K562 (cell line): Measurements from ENCODE around the gene PTBP3. TPM values are rescaled to one million over a fixed set of nuclear protein-coding genes. Genes with fewer than 3 reads are reported as not detected.

Experiments used
- ATAC-seq: fragments of 200-7000 bp; cut with Tn5 transposase; 3 replicates; pipeline ENCODE4 v1.9.1; 2020; ENCODE audit warnings: moderate library complexity
- BruUV-seq: library from RNA; stranded (reverse); fragments of 400-500 nt; replicated peaks from 2 replicates; lab custom pipeline; 2021; lab: Mats Ljungman, UMichigan
- CTCF ChIA-PET: fragments of 300-600 bp; formaldehyde crosslinking; extraction: SDS; loops from one replicate; lab custom pipeline; 2021; ENCODE audit warnings: low intra/inter-chr PET ratio; lab: Yijun Ruan, JAX
- POLR2A ChIA-PET: fragments of 300-600, 350-650 bp; sonication (Branson Sonifier 250); formaldehyde crosslinking; extraction: SDS; loops from one replicate; lab custom pipeline; 2021; ENCODE audit warnings: antibody characterized with exemption, inconsistent platforms; lab: Yijun Ruan, JAX
- DNase-seq, 4 experiments: peaks; one replicate each; pipeline versions ENCODE4 v3.0.0 to v3.0.0-alpha.2; 2011 to 2018; ENCODE audit warnings: low spot score in 3 of 4, mixed read lengths in 3 of 4; ENCODE audit errors: extremely low read depth in 1 of 4
- FAIRE-seq: peaks from 2 replicates; lab custom pipeline; 2011; peaks lifted over from hg19 to GRCh38; lab: Jason Lieb, UNC
- H2AFZ ChIP-seq: 2 replicates; pipeline ENCODE4 v1.6.0; 2011; ENCODE audit warnings: low read depth, low read length, control low read depth, inconsistent platforms
- H3K27ac ChIP-seq: fragments of 200-600 bp; 3 replicates; pipeline ENCODE4 v1.8.0; 2011; ENCODE audit warnings: low read depth, mild to moderate bottlenecking, control low read depth, inconsistent platforms, low read length, moderate library complexity, mixed read lengths; ENCODE audit errors: extremely low read depth
- H3K27me3 ChIP-seq, 2 experiments: fragments of 300-600 bp in 1 of 2; 2 replicates in 1 of 2; 3 replicates in 1 of 2; pipeline versions ENCODE4 v1.6.0 to v1.8.0; 2011; ENCODE audit warnings: inconsistent platforms in 2 of 2, low read length in 2 of 2, mild to moderate bottlenecking in 1 of 2, mixed read lengths in 1 of 2, moderate library complexity in 1 of 2; ENCODE audit not compliant: control insufficient read depth in 2 of 2, insufficient read depth in 2 of 2
- H3K36me3 ChIP-seq: fragments of 300-600 bp; 3 replicates; pipeline ENCODE4 v1.8.0; 2011; ENCODE audit warnings: mild to moderate bottlenecking, low read length, inconsistent platforms; ENCODE audit not compliant: control insufficient read depth, insufficient read depth
- H3K4me1 ChIP-seq, 2 experiments: fragments of 200-600 bp in 1 of 2; replicated peaks in 1 of 2; 2 replicates in 1 of 2; 3 replicates in 1 of 2; pipeline versions ENCODE4 v1.5.1 to v1.8.0; 2011; ENCODE audit warnings: inconsistent platforms in 2 of 2, low read length in 2 of 2, mild to moderate bottlenecking in 1 of 2, mixed read lengths in 1 of 2, moderate library complexity in 1 of 2; ENCODE audit not compliant: control insufficient read depth in 2 of 2, insufficient read depth in 2 of 2
- H3K4me2 ChIP-seq: 2 replicates; pipeline ENCODE4 v1.6.1; 2011; ENCODE audit warnings: low read length, control low read depth, inconsistent platforms, mixed read lengths; ENCODE audit not compliant: insufficient read depth
- H3K4me3 ChIP-seq: fragments of 200-600 bp; sonication (generic), shearing (Covaris generic); 2 replicates; pipeline ENCODE4 v1.5.1; 2016; ENCODE audit warnings: control low read depth, inconsistent platforms
- H3K79me2 ChIP-seq: fragments of 200-600 bp; 3 replicates; pipeline ENCODE4 v1.8.0; 2011; ENCODE audit warnings: low read length, inconsistent platforms; ENCODE audit not compliant: control insufficient read depth, insufficient read depth
- H3K9ac ChIP-seq, 2 experiments: 2 replicates each; pipeline versions ENCODE4 v1.6.0 to v1.6.1; 2011; ENCODE audit warnings: low read depth in 2 of 2, low read length in 2 of 2, control low read depth in 1 of 2, inconsistent platforms in 1 of 2, mild to moderate bottlenecking in 1 of 2, mixed read lengths in 1 of 2; ENCODE audit not compliant: insufficient read depth in 1 of 2
- H3K9me1 ChIP-seq: one replicate; pipeline ENCODE4 v1.6.0; 2011; ENCODE audit warnings: inconsistent platforms, mild to moderate bottlenecking, low read length, moderate library complexity; ENCODE audit not compliant: control insufficient read depth, insufficient read depth
- H3K9me3 ChIP-seq: replicated peaks from 2 replicates; pipeline ENCODE4 v1.5.1; 2011; ENCODE audit warnings: low read depth, low read length, inconsistent platforms; ENCODE audit not compliant: control insufficient read depth, insufficient read depth
- H4K20me1 ChIP-seq: replicated peaks from 2 replicates; pipeline ENCODE4 v1.6.1; 2011; ENCODE audit warnings: low read length, inconsistent platforms, mixed read lengths; ENCODE audit not compliant: control insufficient read depth, insufficient read depth
- CREB3L1 ChIP-seq: fragments of 450-650 bp; IDR thresholded peaks from 2 replicates; pipeline ENCODE4 v1.6.1; 2014; ENCODE audit warnings: low read depth, mild to moderate bottlenecking, moderate library complexity, borderline replicate concordance
- ETS1 ChIP-seq: conservative IDR thresholded peaks from 2 replicates; pipeline ENCODE4 v1.6.1; 2011; ENCODE audit warnings: low read depth, mild to moderate bottlenecking, low read length; ENCODE audit not compliant: control insufficient read depth
- HDGF ChIP-seq: fragments of 450-650 bp; IDR thresholded peaks from 2 replicates; pipeline ENCODE4 v1.6.1; 2016
- IRF9 ChIP-seq: fragments of 450-650 bp; IDR thresholded peaks from 2 replicates; pipeline ENCODE4 v1.6.1; 2016; ENCODE audit warnings: missing biosample characterization, missing genetic modification characterization
- MTF1 ChIP-seq: fragments of 250-450 bp; sonication (Bioruptor Pico); IDR thresholded peaks from 2 replicates; pipeline ENCODE4 v1.9.0; 2021; ENCODE audit warnings: moderate library complexity, mild to moderate bottlenecking, inconsistent platforms, borderline replicate concordance
- OTX1 ChIP-seq: fragments of 450-650 bp; formaldehyde crosslinking; IDR thresholded peaks from 2 replicates; pipeline ENCODE4 v1.4.0; 2022; ENCODE audit warnings: mild to moderate bottlenecking
- PRPF4 ChIP-seq: fragments of 200-400 bp; formaldehyde crosslinking; IDR thresholded peaks from one replicate; pipeline ENCODE4 v1.6.1; 2017; ENCODE audit warnings: low read length, low read depth, mild to moderate bottlenecking; ENCODE audit not compliant: insufficient read depth, poor library complexity, severe bottlenecking
- RNF219 ChIP-seq: fragments of 250-450 bp; sonication (Bioruptor Pico); IDR thresholded peaks from 2 replicates; pipeline ENCODE4 v1.5.0; 2022; ENCODE audit warnings: mild to moderate bottlenecking
- SLC30A9 ChIP-seq: fragments of 250-450 bp; sonication (Bioruptor Pico); IDR thresholded peaks from 2 replicates; pipeline ENCODE4 v1.8.0; 2022; ENCODE audit warnings: mild to moderate bottlenecking, moderate library complexity
- ZNF253 ChIP-seq: fragments of 250-450 bp; sonication (Bioruptor Pico); conservative IDR thresholded peaks from 2 replicates; pipeline ENCODE4 v1.6.1; 2021; ENCODE audit warnings: mild to moderate bottlenecking
- ZNF707 ChIP-seq: fragments of 250-450 bp; sonication (Bioruptor Pico); conservative IDR thresholded peaks from 2 replicates; pipeline ENCODE4 v1.8.0; 2022; ENCODE audit warnings: inconsistent platforms, mild to moderate bottlenecking, moderate library complexity
- ZNF764 ChIP-seq: fragments of 250-450 bp; sonication (Bioruptor Pico); IDR thresholded peaks from 2 replicates; pipeline ENCODE4 v1.4.0; 2020; ENCODE audit warnings: low read depth, mild to moderate bottlenecking, moderate library complexity
- WGBS: fragments of 100-300 bp; shearing (Covaris generic); methylation state at CpG from one replicate; pipeline ENCODE4 v1.1.6; 2016; ENCODE audit warnings: low coverage, mixed read lengths; ENCODE audit not compliant: insufficient coverage; ENCODE audit errors: missing lambda C conversion rate; 5-methylcytosine and 5-hydroxymethylcytosine counted together
- in situ Hi-C: fragments of 300-500 bp; cut with MboI; formaldehyde crosslinking; loops from 4 replicates; pipeline ENCODE4 v1.15.0; 2018; ENCODE audit warnings: inconsistent platforms, mixed read lengths
- intact Hi-C: fragments of 100-400 bp; cut with micrococcal nuclease; formaldehyde crosslinking; loops from 2 replicates; pipeline ENCODE4 v1.14.2; 2022
- polyA plus RNA-seq, 8 experiments: library from polyadenylated mRNA; depleted of rRNA in 4 of 8; stranded (reverse) in 5 of 8; unstranded in 3 of 8; fragments of >200 nt; fragmentation: Nextera tagmentation in 2 of 8; fragmentation: Illumina TruSeq in 1 of 8; extraction: Ambion mirVana in 2 of 8; extraction: Trizol in 1 of 8; gene quantifications; 2 replicates each; pipeline versions ENCODE4 v1.2.1 to v1.2.3, GENCODE V29; 2011 to 2014; ENCODE audit warnings: inconsistent platforms in 1 of 8, missing spikeins in 1 of 8
- total RNA-seq, 7 experiments: library from RNA; depleted of rRNA in 6 of 7; stranded (reverse); fragments of >200 nt in 6 of 7; fragmentation: Illumina TruSeq in 2 of 7; extraction: Trizol in 2 of 7; gene quantifications; 2 replicates each; pipeline versions ENCODE4 v1.2.1 to v1.2.3, GENCODE V29; 2011 to 2021; ENCODE audit warnings: low replicate concordance in 1 of 7
- TF ChIP-seq, protein P1 (sequence below): fragments of 450-650 bp; formaldehyde crosslinking; IDR thresholded peaks from 2 replicates; pipeline ENCODE4 v1.4.0; 2022; ENCODE audit warnings: missing genetic modification characterization
- TF ChIP-seq, protein P2 (sequence below): fragments of 450-650 bp; formaldehyde crosslinking; IDR thresholded peaks from 2 replicates; pipeline ENCODE4 v1.4.0; 2020; ENCODE audit warnings: mild to moderate bottlenecking, moderate library complexity

Gene PTBP3
- total and polyA plus RNA-seq, 9 of the 15 experiments (the other 6 are each of a cell fraction or from before 2014, with no cell fraction given) = 22.4 to 132 (median 68.0) TPM

- H2AFZ ChIP-seq = no peak overlapping the region
- no peak overlapping the region for H3K27ac ChIP-seq
- in situ Hi-C loops = no loop called here
- 95% methylated on average over 5 of the region's 5 CpGs for WGBS
- H3K9me3 ChIP-seq = no peaks in the 10 kb centered on the region
- ChIA-PET CTCF (no interaction called here), POLR2A (no interaction called here)
- peaks cover 35% of the 10 kb centered on the region; the same call in 2 of the 3 replicates for H3K36me3 ChIP-seq
- DNase-seq = no peak
- H3K27me3 ChIP-seq = no peaks in the 10 kb centered on the region
- H3K9ac ChIP-seq = no peak overlapping the region
- H3K4me1 ChIP-seq = no peaks in the 10 kb centered on the region
- FAIRE-seq = no peak
- no TSS peak for BruUV-seq
- H3K4me3 ChIP-seq = no peak overlapping the region
- ATAC-seq = no peak
- intact Hi-C loops = no loop called here
- no peak overlapping the region for H3K4me2 ChIP-seq
- no peaks in the 10 kb centered on the region for H3K79me2 ChIP-seq
- H4K20me1 ChIP-seq = no peaks in the 10 kb centered on the region
- H3K9me1 ChIP-seq = no peaks in the 10 kb centered on the region
- TF ChIP-seq, protein P1, sequence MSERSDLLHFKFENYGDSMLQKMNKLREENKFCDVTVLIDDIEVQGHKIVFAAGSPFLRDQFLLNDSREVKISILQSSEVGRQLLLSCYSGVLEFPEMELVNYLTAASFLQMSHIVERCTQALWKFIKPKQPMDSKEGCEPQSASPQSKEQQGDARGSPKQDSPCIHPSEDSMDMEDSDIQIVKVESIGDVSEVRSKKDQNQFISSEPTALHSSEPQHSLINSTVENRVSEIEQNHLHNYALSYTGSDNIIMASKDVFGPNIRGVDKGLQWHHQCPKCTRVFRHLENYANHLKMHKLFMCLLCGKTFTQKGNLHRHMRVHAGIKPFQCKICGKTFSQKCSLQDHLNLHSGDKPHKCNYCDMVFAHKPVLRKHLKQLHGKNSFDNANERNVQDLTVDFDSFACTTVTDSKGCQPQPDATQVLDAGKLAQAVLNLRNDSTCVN (CRISPR knock-in tag) = no peak
- TF ChIP-seq SLC30A9 (CRISPR knock-in tag) (no peak), ZNF253 (no peak), OTX1 (CRISPR knock-in tag) (no peak), CREB3L1 (no peak), ZNF764 (no peak), RNF219 (CRISPR knock-in tag) (no peak), IRF9 (no peak), PRPF4 (no peak), ETS1 (no peak), HDGF (no peak), MTF1 (CRISPR knock-in tag) (no peak), ZNF707 (CRISPR knock-in tag) (no peak)
- TF ChIP-seq, protein P2, sequence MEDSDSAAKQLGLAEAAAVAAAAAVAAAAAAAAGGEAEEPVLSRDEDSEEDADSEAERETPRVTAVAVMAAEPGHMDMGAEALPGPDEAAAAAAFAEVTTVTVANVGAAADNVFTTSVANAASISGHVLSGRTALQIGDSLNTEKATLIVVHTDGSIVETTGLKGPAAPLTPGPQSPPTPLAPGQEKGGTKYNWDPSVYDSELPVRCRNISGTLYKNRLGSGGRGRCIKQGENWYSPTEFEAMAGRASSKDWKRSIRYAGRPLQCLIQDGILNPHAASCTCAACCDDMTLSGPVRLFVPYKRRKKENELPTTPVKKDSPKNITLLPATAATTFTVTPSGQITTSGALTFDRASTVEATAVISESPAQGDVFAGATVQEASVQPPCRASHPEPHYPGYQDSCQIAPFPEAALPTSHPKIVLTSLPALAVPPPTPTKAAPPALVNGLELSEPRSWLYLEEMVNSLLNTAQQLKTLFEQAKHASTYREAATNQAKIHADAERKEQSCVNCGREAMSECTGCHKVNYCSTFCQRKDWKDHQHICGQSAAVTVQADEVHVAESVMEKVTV = no peak
These were observed 88.3 kb downstream of the PTBP3 start for GRCh38 chr9:112245126-112245525.
